ENCODE results near the gene C1orf216.
"Not testable (repeated sequence)": the region's sequence is repeated elsewhere in the genome, so short reads cannot be mapped to it uniquely, and the experiment has no call there.

Gene C1orf216

DNA sequence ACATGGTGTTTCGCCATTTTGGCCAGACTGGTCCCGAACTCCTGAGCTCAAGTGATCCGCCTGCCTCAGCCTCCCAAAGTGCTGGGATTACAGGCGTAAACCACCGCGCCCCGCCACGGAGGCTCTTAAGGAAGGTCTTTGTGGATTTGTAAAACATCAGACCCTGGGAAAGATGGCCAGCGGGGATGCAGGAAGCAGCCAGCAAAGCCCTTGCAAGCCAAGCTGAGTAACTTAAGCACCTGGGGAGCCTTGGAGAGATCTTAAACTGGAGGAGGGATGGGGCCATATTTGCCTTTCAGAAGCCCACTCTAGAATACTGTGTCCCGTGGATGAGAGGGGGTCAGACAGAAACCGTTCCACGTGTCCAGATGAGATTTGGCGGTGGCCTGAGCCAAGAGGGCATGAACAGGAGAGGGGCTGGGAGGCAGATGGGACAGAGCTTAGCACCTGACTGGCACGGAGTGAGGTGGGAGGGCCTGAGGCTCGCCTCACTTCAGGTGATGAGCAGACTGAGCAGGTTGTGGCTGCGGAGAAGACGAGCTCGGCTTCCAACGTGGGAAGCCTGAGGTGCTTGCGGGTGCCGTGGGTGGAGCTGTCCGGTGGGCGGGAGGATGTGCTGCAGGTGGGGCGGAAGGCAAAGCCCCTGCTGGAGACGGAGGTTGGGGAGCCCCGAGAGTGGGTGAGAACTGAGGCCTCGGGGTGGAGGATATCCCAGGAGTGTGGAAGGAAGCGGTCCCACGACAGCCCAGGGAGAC is 11.7 kb downstream of the C1orf216 start:
- H3K4me3 ChIP-seq (replicated peaks in 1 of 2; ENCODE audit: low read depth in 2 of 2, low read length in 2 of 2), result no peak overlapping the region
- DNase-seq (ENCODE audit: low read depth in 2 of 2), result no peak
- TF ChIP-seq, protein P1, sequence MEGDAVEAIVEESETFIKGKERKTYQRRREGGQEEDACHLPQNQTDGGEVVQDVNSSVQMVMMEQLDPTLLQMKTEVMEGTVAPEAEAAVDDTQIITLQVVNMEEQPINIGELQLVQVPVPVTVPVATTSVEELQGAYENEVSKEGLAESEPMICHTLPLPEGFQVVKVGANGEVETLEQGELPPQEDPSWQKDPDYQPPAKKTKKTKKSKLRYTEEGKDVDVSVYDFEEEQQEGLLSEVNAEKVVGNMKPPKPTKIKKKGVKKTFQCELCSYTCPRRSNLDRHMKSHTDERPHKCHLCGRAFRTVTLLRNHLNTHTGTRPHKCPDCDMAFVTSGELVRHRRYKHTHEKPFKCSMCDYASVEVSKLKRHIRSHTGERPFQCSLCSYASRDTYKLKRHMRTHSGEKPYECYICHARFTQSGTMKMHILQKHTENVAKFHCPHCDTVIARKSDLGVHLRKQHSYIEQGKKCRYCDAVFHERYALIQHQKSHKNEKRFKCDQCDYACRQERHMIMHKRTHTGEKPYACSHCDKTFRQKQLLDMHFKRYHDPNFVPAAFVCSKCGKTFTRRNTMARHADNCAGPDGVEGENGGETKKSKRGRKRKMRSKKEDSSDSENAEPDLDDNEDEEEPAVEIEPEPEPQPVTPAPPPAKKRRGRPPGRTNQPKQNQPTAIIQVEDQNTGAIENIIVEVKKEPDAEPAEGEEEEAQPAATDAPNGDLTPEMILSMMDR (IDR thresholded peaks at IDR 0.05; ENCODE audit: low read depth, low read length), result no peak

DNA sequence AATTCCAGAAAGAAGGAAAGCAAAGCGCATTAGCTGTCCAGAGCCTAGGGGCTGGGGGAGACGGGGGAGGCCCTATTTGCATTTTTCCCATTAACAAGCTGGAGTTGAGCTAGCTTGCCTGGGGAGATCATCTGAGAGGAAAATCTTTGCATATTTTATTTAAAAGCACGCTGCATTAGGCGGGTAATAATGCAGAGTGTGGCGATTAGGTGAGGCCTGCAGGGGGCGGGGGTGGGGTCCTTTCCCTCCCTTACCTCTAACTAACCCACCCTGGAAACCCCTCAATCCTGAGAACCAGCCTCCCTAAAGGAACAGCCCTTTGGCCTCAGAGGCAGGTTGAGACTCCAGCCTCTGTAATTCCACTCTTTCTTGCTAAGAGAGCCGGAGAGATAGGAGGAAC is 16.2 kb downstream of the C1orf216 start:
- TF ChIP-seq, protein P1 (IDR thresholded peaks at IDR 0.05; ENCODE audit: low read depth, low read length), result no peak
- no peak overlapping the region for H3K4me3 ChIP-seq (replicated peaks in 1 of 2; ENCODE audit: low read depth in 2 of 2, low read length in 2 of 2)
- DNase-seq (ENCODE audit: low read depth in 2 of 2), result no peak

DNA sequence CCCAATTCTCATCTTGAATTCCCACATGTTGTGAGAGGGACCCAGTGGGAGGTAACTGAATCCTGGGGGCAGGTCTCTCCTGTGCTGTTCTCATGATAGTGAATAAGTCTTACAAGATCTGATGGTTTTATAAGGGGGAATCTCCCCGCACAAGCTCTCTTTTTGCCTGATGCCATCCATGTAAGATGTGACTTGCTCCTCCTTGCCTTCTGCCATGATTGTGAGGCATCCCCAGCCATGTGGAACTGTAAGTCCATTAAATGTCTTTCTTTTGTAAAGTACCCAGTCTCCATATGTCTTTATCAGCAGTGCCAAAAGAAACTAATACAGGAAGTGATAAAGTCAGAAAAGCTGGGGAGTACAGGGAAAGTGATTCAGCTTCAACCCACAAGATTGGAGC is 19.5 kb downstream of the C1orf216 start:
- not testable (repeated sequence) for H3K4me3 ChIP-seq (replicated peaks in 1 of 2; ENCODE audit: low read depth in 2 of 2, low read length in 2 of 2)
- peak in 1 of 2 donors; percentile 25 for DNase-seq (ENCODE audit: low read depth in 2 of 2)

DNA sequence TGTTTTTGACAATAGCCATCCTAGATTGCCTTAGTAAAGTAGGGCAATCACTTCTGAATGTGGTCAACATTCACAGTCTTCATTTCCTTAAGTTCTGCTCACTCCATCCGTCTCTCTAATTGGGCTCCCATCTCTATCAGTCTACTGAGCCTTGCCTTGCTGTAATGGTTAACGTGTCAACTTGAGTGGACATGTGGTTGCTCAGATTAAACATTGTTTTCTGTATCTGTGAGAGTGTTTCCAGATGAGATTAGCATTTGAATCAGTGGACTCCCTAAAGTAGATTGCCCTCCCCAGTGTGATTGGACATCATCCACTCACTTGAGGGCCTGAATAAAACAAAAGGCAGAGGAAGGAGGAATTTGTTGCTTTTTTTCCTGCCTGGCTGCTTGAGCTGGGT is 26.4 kb downstream of the C1orf216 start:
- no peak for DNase-seq (ENCODE audit: low read depth in 2 of 2)
- TF ChIP-seq, protein P1 (IDR thresholded peaks at IDR 0.05; ENCODE audit: low read depth, low read length), result no peak
- no peak overlapping the region for H3K4me3 ChIP-seq (replicated peaks in 1 of 2; ENCODE audit: low read depth in 2 of 2, low read length in 2 of 2)

DNA sequence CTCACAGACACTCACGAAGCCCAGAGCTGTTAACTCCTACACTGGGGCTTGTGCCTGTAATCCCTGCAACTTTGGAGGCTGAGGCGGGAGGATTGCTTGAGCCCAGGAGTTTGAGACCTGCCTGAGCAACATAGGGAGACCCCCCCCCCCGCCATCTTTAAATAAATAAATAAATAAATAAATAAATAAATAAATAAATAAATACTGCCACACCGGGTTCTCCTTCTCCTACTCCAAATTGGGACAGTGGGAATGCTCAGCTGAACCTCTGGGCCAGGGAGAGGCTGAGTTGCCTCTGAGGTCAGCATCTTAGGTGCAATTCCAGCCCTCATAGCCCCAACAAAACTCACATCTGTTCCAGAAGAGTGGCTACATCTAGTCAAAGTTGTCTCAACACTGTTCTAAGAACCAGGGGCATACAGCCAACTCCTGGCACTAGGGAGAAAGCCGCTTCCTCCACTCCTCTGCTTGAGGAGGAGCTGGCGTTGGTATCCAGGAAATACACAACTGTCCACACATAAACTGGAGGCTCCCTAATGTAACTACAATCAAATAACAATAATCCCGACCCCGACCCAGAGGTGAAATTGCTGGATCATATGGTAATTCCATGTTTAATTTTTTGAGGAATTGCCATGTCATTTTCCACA is 27.0 kb downstream of the C1orf216 start:
- TF ChIP-seq, protein P1 (IDR thresholded peaks at IDR 0.05; ENCODE audit: low read depth, low read length), result no peak
- no peak for DNase-seq (ENCODE audit: low read depth in 2 of 2)
- no peak overlapping the region for H3K4me3 ChIP-seq (replicated peaks in 1 of 2; ENCODE audit: low read depth in 2 of 2, low read length in 2 of 2)

DNA sequence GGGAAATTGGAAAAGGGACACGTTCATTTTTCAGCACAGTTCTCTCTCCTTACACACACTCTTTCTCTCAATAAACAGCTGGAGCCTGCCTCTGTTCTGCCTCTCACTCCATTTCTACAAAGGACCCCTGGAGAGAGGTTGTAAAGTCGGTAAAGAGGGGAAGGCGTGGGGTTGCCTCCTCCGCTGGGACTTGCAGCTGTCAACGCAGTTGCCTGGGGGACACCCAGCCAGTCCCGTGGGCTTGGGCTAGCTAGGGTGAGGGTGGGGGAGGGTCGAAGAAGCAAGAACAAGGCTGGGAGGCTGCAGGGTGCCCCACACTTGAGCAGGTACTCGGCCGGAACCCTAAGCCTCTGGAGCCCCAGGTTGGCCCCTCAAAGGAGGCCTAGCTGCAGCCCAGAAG is 27.6 kb downstream of the C1orf216 start:
- TF ChIP-seq, protein P1 (IDR thresholded peaks at IDR 0.05; ENCODE audit: low read depth, low read length), result no peak
- no peak overlapping the region for H3K4me3 ChIP-seq (replicated peaks in 1 of 2; ENCODE audit: low read depth in 2 of 2, low read length in 2 of 2)
- no peak for DNase-seq (ENCODE audit: low read depth in 2 of 2)

DNA sequence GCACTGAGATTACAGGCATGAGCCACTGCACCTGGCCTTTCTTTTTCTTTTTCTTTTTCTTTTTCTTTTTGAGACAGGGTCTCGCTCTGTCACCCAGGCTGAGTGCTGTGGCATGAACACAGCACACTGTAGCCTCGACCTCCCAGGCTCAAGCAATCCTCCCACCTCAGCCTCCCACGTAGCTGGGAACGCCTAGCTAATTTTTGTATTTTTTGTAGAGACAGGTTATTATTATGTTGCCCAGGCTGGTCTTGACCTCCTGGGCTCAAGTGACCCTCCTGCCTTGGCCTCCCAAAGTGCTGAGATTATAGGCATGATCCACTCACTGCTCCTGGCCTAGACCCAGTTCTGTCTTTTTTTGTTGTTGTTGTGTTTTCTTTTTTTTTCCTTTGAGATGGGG is 28.6 kb downstream of the C1orf216 start:
- not testable (repeated sequence) for H3K4me3 ChIP-seq (replicated peaks in 1 of 2; ENCODE audit: low read depth in 2 of 2, low read length in 2 of 2); DNase-seq (ENCODE audit: low read depth in 2 of 2)

DNA sequence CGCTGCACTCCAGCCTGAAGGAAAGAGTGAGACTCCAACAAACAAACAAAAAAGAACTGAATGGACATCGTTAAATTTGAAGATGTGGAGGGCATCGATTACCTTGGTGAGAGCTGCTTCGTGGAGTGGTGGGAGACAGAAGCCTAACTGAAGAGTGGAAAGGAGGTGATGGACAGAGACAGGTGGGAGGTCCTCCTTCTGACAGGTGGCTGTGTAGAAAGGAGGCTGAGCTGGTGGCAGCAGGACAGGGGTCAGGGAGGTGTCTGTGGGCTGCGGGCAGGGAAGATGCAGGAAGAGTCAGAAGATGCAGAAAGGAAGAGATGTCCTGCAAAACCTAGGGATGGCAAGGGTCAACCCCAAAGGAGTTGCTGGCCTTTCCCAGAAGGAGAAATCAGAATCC is 30.5 kb downstream of the C1orf216 start:
- TF ChIP-seq, protein P1 (IDR thresholded peaks at IDR 0.05; ENCODE audit: low read depth, low read length), result no peak
- H3K4me3 ChIP-seq (replicated peaks in 1 of 2; ENCODE audit: low read depth in 2 of 2, low read length in 2 of 2), result no peak overlapping the region
- DNase-seq (ENCODE audit: low read depth in 2 of 2), result no peak
